SK-N-SH treated with all-trans-retinoic acid at 6 μM for 48 hours (cell line): ENCODE data around the gene RPL27A.

Experiments used
- ATAC-seq: fragments of 200-7000 bp; cut with Tn5 transposase; 3 replicates; pipeline ENCODE4 v1.9.1; 2020; ENCODE audit warnings: mild to moderate bottlenecking, moderate library complexity
- ARNTL ChIP-seq: fragments of 450-650 bp; formaldehyde crosslinking; IDR thresholded peaks from 2 replicates; pipeline ENCODE4 v1.5.0; 2020; ENCODE audit warnings: low read depth, mild to moderate bottlenecking, moderate library complexity, borderline replicate concordance
- BACH2 ChIP-seq: fragments of 250-450 bp; sonication (Bioruptor Pico); IDR thresholded peaks from 2 replicates; pipeline ENCODE4 v1.9.0; 2021; ENCODE audit warnings: mild to moderate bottlenecking, borderline replicate concordance
- CREB5 ChIP-seq: fragments of 250-450 bp; sonication (Bioruptor Pico); IDR thresholded peaks from 2 replicates; pipeline ENCODE4 v1.5.1; 2020; ENCODE audit warnings: low read depth, mild to moderate bottlenecking, moderate library complexity
- CSDC2 ChIP-seq: fragments of 250-450 bp; sonication (Bioruptor Pico); IDR thresholded peaks from 2 replicates; pipeline ENCODE4 v1.5.0; 2020; ENCODE audit warnings: mild to moderate bottlenecking, moderate library complexity
- CSRNP3 ChIP-seq: fragments of 250-450 bp; sonication (Bioruptor Pico); IDR thresholded peaks from 2 replicates; pipeline ENCODE4 v1.5.1; 2021; ENCODE audit warnings: mild to moderate bottlenecking, moderate library complexity
- ESRRG ChIP-seq: fragments of 250-450 bp; sonication (Bioruptor Pico); IDR thresholded peaks from 2 replicates; pipeline ENCODE4 v1.6.1; 2021; ENCODE audit warnings: mild to moderate bottlenecking
- GLIS3 ChIP-seq: fragments of 250-450 bp; sonication (Bioruptor Pico); IDR thresholded peaks from 2 replicates; pipeline ENCODE4 v1.5.0; 2020; ENCODE audit warnings: mild to moderate bottlenecking, moderate library complexity
- PATZ1 ChIP-seq: fragments of 250-450 bp; sonication (Bioruptor Pico); IDR thresholded peaks from 2 replicates; pipeline ENCODE4 v1.8.0; 2020; ENCODE audit warnings: mild to moderate bottlenecking, moderate library complexity, borderline replicate concordance
- POU6F1 ChIP-seq: fragments of 250-450 bp; sonication (Bioruptor Pico); IDR thresholded peaks from 2 replicates; pipeline ENCODE4 v1.8.0; 2021; ENCODE audit warnings: low read depth, mild to moderate bottlenecking, moderate library complexity, borderline replicate concordance
- PPARA ChIP-seq: fragments of 250-450 bp; sonication (Bioruptor Pico); IDR thresholded peaks from 2 replicates; pipeline ENCODE4 v1.5.0; 2020; ENCODE audit warnings: mild to moderate bottlenecking, borderline replicate concordance
- RARB ChIP-seq: fragments of 250-450 bp; sonication (Bioruptor Pico); IDR thresholded peaks from 2 replicates; pipeline ENCODE4 v1.8.0; 2021; ENCODE audit warnings: mild to moderate bottlenecking, moderate library complexity
- SNAI2 ChIP-seq: fragments of 250-450 bp; sonication (Bioruptor Pico); IDR thresholded peaks from 2 replicates; pipeline ENCODE4 v1.5.0; 2020; ENCODE audit warnings: mild to moderate bottlenecking, moderate library complexity
- TCF4 ChIP-seq: fragments of 250-450 bp; sonication (Bioruptor Pico); IDR thresholded peaks from 2 replicates; pipeline ENCODE4 v1.8.0; 2021; ENCODE audit warnings: mild to moderate bottlenecking, moderate library complexity, borderline replicate concordance
- TOX ChIP-seq: fragments of 250-450 bp; sonication (Bioruptor Pico); IDR thresholded peaks from 2 replicates; pipeline ENCODE4 v1.8.0; 2021; ENCODE audit warnings: mild to moderate bottlenecking, moderate library complexity, borderline replicate concordance
- TSHZ2 ChIP-seq: fragments of 250-450 bp; sonication (Bioruptor Pico); IDR thresholded peaks from 2 replicates; pipeline ENCODE4 v1.5.0; 2020; ENCODE audit warnings: mild to moderate bottlenecking, moderate library complexity
- ZC3H10 ChIP-seq: fragments of 250-450 bp; sonication (Bioruptor Pico); IDR thresholded peaks from 2 replicates; pipeline ENCODE4 v1.5.1; 2021; ENCODE audit warnings: mild to moderate bottlenecking, moderate library complexity
- ZFP3 ChIP-seq: fragments of 250-450 bp; sonication (Bioruptor Pico); IDR thresholded peaks from 2 replicates; pipeline ENCODE4 v1.5.0; 2020; ENCODE audit warnings: mild to moderate bottlenecking, moderate library complexity
- ZFP30 ChIP-seq: fragments of 450-650 bp; formaldehyde crosslinking; IDR thresholded peaks from 2 replicates; pipeline ENCODE4 v1.5.0; 2022; ENCODE audit warnings: mild to moderate bottlenecking, moderate library complexity
- ZNF70 ChIP-seq: fragments of 450-650 bp; formaldehyde crosslinking; IDR thresholded peaks from 2 replicates; pipeline ENCODE4 v1.5.0; 2020; ENCODE audit warnings: mild to moderate bottlenecking, moderate library complexity
- ZNF8 ChIP-seq: fragments of 450-650 bp; formaldehyde crosslinking; IDR thresholded peaks from 2 replicates; pipeline ENCODE4 v1.5.0; 2020; ENCODE audit warnings: mild to moderate bottlenecking, moderate library complexity

Gene RPL27A

GRCh38 chr11:8639655-8640054, 42.9 kb upstream of the RPL27A start:
- ATAC-seq, result peak; percentile 30; the same call in 1 of the 3 replicates
- TF ChIP-seq CSDC2 (CRISPR knock-in tag) (no peak), PPARA (CRISPR knock-in tag) (no peak), PATZ1 (CRISPR knock-in tag) (no peak), BACH2 (CRISPR knock-in tag) (no peak), CREB5 (CRISPR knock-in tag) (no peak), ZNF70 (CRISPR knock-in tag) (no peak), TOX (no peak), ARNTL (CRISPR knock-in tag) (no peak), GLIS3 (CRISPR knock-in tag) (no peak), ZNF8 (CRISPR knock-in tag) (no peak), POU6F1 (CRISPR knock-in tag) (no peak), TCF4 (CRISPR knock-in tag) (no peak), SNAI2 (CRISPR knock-in tag) (no peak), RARB (CRISPR knock-in tag) (no peak), ZFP3 (CRISPR knock-in tag) (no peak)
- TF ChIP-seq, all 23 proteins: peak for 0

GRCh38 chr11:8640267-8640906, 42.2 kb upstream of the RPL27A start:
- no peak for ATAC-seq
- no peak for TF ChIP-seq CSDC2 (CRISPR knock-in tag)
- no peak for TF ChIP-seq ESRRG (CRISPR knock-in tag)
- TF ChIP-seq ZNF8 (CRISPR knock-in tag), result no peak
- TF ChIP-seq ZFP30, result no peak
- TF ChIP-seq GLIS3 (CRISPR knock-in tag), result no peak

- no peak for TF ChIP-seq ZC3H10 (CRISPR knock-in tag)
- TF ChIP-seq CSRNP3 (CRISPR knock-in tag), result no peak
- no peak for TF ChIP-seq POU6F1 (CRISPR knock-in tag)
- TF ChIP-seq SNAI2 (CRISPR knock-in tag), result no peak
- no peak for TF ChIP-seq ZFP30
- TF ChIP-seq RARB (CRISPR knock-in tag), result no peak
- ATAC-seq, result no peak
Observed at GRCh38 chr11:8641332-8641731, 41.3 kb upstream of the RPL27A start.

GRCh38 chr11:8642196-8642841, 40.3 kb upstream of the RPL27A start:
- no peak for ATAC-seq
- TF ChIP-seq CSRNP3 (CRISPR knock-in tag), result no peak
- no peak for TF ChIP-seq TSHZ2
- no peak for TF ChIP-seq ZNF8 (CRISPR knock-in tag)
- TF ChIP-seq TCF4 (CRISPR knock-in tag), result no peak
- TF ChIP-seq BACH2 (CRISPR knock-in tag), result no peak
- no peak for TF ChIP-seq PATZ1 (CRISPR knock-in tag)
